Measurements from ENCODE around the gene C1QTNF1.

C1QTNF1 gene

GRCh38 chr17:79014158-79014758 lies 9.7 kb upstream of the C1QTNF1 start:
- Histone ChIP-seq H3K27ac (replicated peaks) (no peak overlapping the region), H3K4me3 (replicated peaks; ENCODE audit: insufficient read depth, low read length) (no peak overlapping the region), H3K27me3 (ENCODE audit: insufficient read depth, poor library complexity, severe bottlenecking) (no peaks in the 10 kb centered on the region)
- DNase-seq (ENCODE audit: low read depth in 1 of 2, low spot score in 1 of 2): no peak
- TF ChIP-seq POLR2AphosphoS5 (IDR thresholded peaks at IDR 0.05; ENCODE audit: low read depth): no peak
- no peak for TF ChIP-seq GABPA (IDR thresholded peaks at IDR 0.05; ENCODE audit: low read depth)
- no peak for TF ChIP-seq SPI1 (IDR thresholded peaks at IDR 0.05; ENCODE audit: borderline replicate concordance, low read depth)
- TF ChIP-seq REST (IDR thresholded peaks at IDR 0.05; ENCODE audit: insufficient replicate concordance, low read depth): no peak
- TF ChIP-seq CTCF (IDR thresholded peaks at IDR 0.05; ENCODE audit: insufficient read depth, low read length): no peak

GRCh38 chr17:79017546-79018369 lies 6.2 kb upstream of the C1QTNF1 start:
- Histone ChIP-seq H3K27ac (replicated peaks) (no peak overlapping the region), H3K4me3 (replicated peaks; ENCODE audit: insufficient read depth, low read length) (no peak overlapping the region), H3K27me3 (ENCODE audit: insufficient read depth, poor library complexity, severe bottlenecking) (peaks cover 22% of the 10 kb centered on the region)
- TF ChIP-seq POLR2AphosphoS5 (IDR thresholded peaks at IDR 0.05; ENCODE audit: low read depth) (no peak), REST (IDR thresholded peaks at IDR 0.05; ENCODE audit: insufficient replicate concordance, low read depth) (no peak), SPI1 (IDR thresholded peaks at IDR 0.05; ENCODE audit: borderline replicate concordance, low read depth) (no peak)
- no peak for DNase-seq (ENCODE audit: low read depth in 1 of 2, low spot score in 1 of 2)

- DNase-seq (ENCODE audit: low read depth in 1 of 2, low spot score in 1 of 2): no peak
- Histone ChIP-seq H3K27me3 (ENCODE audit: insufficient read depth, poor library complexity, severe bottlenecking) (peaks cover 28% of the 10 kb centered on the region), H3K4me3 (replicated peaks; ENCODE audit: insufficient read depth, low read length) (no peak overlapping the region), H3K27ac (replicated peaks) (no peak overlapping the region)
- TF ChIP-seq GABPA (IDR thresholded peaks at IDR 0.05; ENCODE audit: low read depth) (no peak), REST (IDR thresholded peaks at IDR 0.05; ENCODE audit: insufficient replicate concordance, low read depth) (no peak), SPI1 (IDR thresholded peaks at IDR 0.05; ENCODE audit: borderline replicate concordance, low read depth) (no peak), CTCF (IDR thresholded peaks at IDR 0.05; ENCODE audit: insufficient read depth, low read length) (no peak), POLR2AphosphoS5 (IDR thresholded peaks at IDR 0.05; ENCODE audit: low read depth) (no peak)
Measured at GRCh38 chr17:79018370-79018695, 5.6 kb upstream of the C1QTNF1 start.
